Measurements from ENCODE around the gene LMTK2. TPM values are rescaled to one million over a fixed set of nuclear protein-coding genes. Genes with fewer than 3 reads are reported as not detected.

LMTK2 gene
- total and polyA plus RNA-seq, 2 experiments from 2014 or later = 6.1 to 30.8 TPM

DNA sequence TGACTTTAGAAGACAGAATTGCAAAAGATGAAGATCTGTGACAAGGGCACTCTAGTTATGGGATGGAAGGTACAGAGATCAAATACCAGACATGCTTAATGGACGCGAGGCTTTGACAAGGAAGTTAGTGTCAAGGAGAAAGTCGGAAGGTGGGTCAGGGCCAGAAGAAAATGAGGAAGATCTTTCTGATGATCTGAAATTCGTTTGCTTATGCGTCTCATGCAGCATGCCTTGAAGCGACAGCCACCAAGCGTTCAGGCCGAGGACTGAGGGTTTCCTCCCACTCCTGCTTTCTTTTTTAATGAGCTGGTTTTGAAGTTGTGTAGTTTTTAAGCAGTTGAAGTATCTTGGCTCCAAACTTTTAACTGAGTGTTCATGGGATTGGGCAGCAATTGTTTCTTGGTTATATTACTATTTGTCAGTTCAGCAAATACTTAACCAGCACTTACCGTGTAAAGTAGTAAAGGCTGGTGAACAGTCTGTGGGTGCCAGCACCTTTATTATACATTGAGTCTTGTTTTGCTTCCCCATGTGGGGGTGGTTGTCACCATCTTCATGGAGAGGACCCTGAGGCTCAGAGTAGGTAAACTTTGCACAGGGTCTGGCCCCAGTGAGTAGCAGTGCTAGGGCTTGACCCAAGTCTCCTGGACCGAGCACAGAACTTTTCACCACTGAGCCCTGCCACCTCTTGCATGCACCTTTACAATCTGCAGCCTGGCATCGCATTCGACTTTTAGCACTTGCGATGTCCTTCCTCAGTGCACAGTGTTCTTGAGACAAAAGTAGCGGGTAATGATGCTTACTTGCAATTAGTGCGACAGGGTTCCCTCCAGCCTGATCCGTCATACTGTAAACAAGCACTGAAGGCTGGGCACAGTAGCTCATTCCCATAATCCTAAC lies 90.3 kb downstream of the LMTK2 start:
- ATAC-seq = no peak
- H3K4me3 Mint-ChIP-seq = no peak overlapping the region
- peaks cover 2% of the 10 kb centered on the region for H3K27me3 Mint-ChIP-seq (ENCODE audit: insufficient read depth, low read depth, poor library complexity)
- Histone ChIP-seq H3K4me2 (no peak overlapping the region), H3K9me2 (ENCODE audit: insufficient read depth) (no peaks in the 10 kb centered on the region), H3F3A (replicated peaks; ENCODE audit: low read depth) (no peaks in the 10 kb centered on the region), H3K27ac (ENCODE audit: low read depth) (no peak overlapping the region), H3K36me3 (ENCODE audit: insufficient read depth) (peaks cover 5% of the 10 kb centered on the region), H4K20me1 (replicated peaks; ENCODE audit: insufficient read depth) (no peaks in the 10 kb centered on the region; the same call in none of the 2 replicates), H3K27me3 (ENCODE audit: insufficient read depth) (no peaks in the 10 kb centered on the region), H3K4me1 (ENCODE audit: insufficient read depth) (no peaks in the 10 kb centered on the region), H3K4me3 (no peak overlapping the region), H3K79me2 (replicated peaks; ENCODE audit: insufficient read depth) (peaks cover 37% of the 10 kb centered on the region), H2AFZ (no peak overlapping the region)
- H3K9me3 Mint-ChIP-seq = no peaks in the 10 kb centered on the region; the same call in 2 of the 3 replicates
- no peak for DNase-seq (ENCODE audit: low spot score)
- no peaks in the 10 kb centered on the region for H3K4me1 Mint-ChIP-seq
- no peak for TF ChIP-seq ZNF114 (CRISPR knock-in tag; IDR thresholded peaks at IDR 0.05)
- TF ChIP-seq ZNF462 (CRISPR knock-in tag; IDR thresholded peaks at IDR 0.05) = no peak
- TF ChIP-seq EZH2phosphoT487 (IDR thresholded peaks at IDR 0.05; ENCODE audit: unreplicated experiment) = no peak
- TF ChIP-seq ETS1 (IDR thresholded peaks at IDR 0.05) = no peak
- no peak for TF ChIP-seq EZH2 (IDR thresholded peaks at IDR 0.05; ENCODE audit: low read depth, unreplicated experiment)
- no peak for TF ChIP-seq STAT1 (IDR thresholded peaks at IDR 0.05; ENCODE audit: unreplicated experiment)
- TF ChIP-seq POLR2AphosphoS5 (IDR thresholded peaks at IDR 0.05; ENCODE audit: low read depth) = no peak
- TF ChIP-seq, protein P1, sequence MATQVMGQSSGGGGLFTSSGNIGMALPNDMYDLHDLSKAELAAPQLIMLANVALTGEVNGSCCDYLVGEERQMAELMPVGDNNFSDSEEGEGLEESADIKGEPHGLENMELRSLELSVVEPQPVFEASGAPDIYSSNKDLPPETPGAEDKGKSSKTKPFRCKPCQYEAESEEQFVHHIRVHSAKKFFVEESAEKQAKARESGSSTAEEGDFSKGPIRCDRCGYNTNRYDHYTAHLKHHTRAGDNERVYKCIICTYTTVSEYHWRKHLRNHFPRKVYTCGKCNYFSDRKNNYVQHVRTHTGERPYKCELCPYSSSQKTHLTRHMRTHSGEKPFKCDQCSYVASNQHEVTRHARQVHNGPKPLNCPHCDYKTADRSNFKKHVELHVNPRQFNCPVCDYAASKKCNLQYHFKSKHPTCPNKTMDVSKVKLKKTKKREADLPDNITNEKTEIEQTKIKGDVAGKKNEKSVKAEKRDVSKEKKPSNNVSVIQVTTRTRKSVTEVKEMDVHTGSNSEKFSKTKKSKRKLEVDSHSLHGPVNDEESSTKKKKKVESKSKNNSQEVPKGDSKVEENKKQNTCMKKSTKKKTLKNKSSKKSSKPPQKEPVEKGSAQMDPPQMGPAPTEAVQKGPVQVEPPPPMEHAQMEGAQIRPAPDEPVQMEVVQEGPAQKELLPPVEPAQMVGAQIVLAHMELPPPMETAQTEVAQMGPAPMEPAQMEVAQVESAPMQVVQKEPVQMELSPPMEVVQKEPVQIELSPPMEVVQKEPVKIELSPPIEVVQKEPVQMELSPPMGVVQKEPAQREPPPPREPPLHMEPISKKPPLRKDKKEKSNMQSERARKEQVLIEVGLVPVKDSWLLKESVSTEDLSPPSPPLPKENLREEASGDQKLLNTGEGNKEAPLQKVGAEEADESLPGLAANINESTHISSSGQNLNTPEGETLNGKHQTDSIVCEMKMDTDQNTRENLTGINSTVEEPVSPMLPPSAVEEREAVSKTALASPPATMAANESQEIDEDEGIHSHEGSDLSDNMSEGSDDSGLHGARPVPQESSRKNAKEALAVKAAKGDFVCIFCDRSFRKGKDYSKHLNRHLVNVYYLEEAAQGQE (IDR thresholded peaks at IDR 0.05; ENCODE audit: unreplicated experiment) = no peak
- TF ChIP-seq CREB1 (CRISPR knock-in tag; IDR thresholded peaks at IDR 0.05; ENCODE audit: low read depth) = no peak
- no peak for TF ChIP-seq ZNF331 (CRISPR knock-in tag; IDR thresholded peaks at IDR 0.05; ENCODE audit: low read depth)
- TF ChIP-seq JUNB (IDR thresholded peaks at IDR 0.05; ENCODE audit: unreplicated experiment) = no peak
- no peak for TF ChIP-seq NANOG (IDR thresholded peaks at IDR 0.05; ENCODE audit: borderline replicate concordance)
- TF ChIP-seq, protein P2, sequence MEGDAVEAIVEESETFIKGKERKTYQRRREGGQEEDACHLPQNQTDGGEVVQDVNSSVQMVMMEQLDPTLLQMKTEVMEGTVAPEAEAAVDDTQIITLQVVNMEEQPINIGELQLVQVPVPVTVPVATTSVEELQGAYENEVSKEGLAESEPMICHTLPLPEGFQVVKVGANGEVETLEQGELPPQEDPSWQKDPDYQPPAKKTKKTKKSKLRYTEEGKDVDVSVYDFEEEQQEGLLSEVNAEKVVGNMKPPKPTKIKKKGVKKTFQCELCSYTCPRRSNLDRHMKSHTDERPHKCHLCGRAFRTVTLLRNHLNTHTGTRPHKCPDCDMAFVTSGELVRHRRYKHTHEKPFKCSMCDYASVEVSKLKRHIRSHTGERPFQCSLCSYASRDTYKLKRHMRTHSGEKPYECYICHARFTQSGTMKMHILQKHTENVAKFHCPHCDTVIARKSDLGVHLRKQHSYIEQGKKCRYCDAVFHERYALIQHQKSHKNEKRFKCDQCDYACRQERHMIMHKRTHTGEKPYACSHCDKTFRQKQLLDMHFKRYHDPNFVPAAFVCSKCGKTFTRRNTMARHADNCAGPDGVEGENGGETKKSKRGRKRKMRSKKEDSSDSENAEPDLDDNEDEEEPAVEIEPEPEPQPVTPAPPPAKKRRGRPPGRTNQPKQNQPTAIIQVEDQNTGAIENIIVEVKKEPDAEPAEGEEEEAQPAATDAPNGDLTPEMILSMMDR (conservative IDR thresholded peaks at IDR 0.05; ENCODE audit: low read depth in 2 of 2) = no peak
- no peak overlapping the region for H3K27ac Mint-ChIP-seq
- H3K36me3 Mint-ChIP-seq (ENCODE audit: low read depth) = peaks cover 26% of the 10 kb centered on the region
